Activated CD8-positive, alpha-beta T cell treated with anti-CD3 and anti-CD28 coated beads for 36 hours (primary cell): Measurements from ENCODE around the gene ZNF862. TPM values are rescaled to one million over a fixed set of nuclear protein-coding genes. Genes with fewer than 3 reads are reported as not detected.

Experiments used
- ATAC-seq: fragments of 200-7000 bp; cut with Tn5 transposase; one replicate; pipeline ENCODE4 v1.10.0; 2021; ENCODE audit warnings: mild to moderate bottlenecking, moderate library complexity
- CTCF ChIA-PET: fragments of 350-600 bp; sonication (Branson Sonifier 250); formaldehyde crosslinking; loops from one replicate; lab custom pipeline; 2021; ENCODE audit warnings: antibody characterized with exemption; lab: Charles Lee
- POLR2A ChIA-PET: fragments of 350-600 bp; sonication (Branson Sonifier 250); formaldehyde crosslinking; loops from one replicate; lab custom pipeline; 2021; ENCODE audit warnings: antibody characterized with exemption; lab: Charles Lee
- DNase-seq: peaks from one replicate; pipeline ENCODE4 v3.0.0-alpha.2; 2020
- H3K27ac Mint-ChIP-seq: one replicate; pipeline ENCODE4 v1.8.0; 2021; ENCODE audit warnings: mild to moderate bottlenecking, mixed read lengths
- H3K27me3 Mint-ChIP-seq: one replicate; pipeline ENCODE4 v1.8.0; 2021; ENCODE audit warnings: mixed read lengths
- H3K36me3 Mint-ChIP-seq: one replicate; pipeline ENCODE4 v1.8.0; 2021; ENCODE audit warnings: low read depth, mixed read lengths
- H3K4me1 Mint-ChIP-seq: one replicate; pipeline ENCODE4 v1.8.0; 2021; ENCODE audit warnings: low read depth, mixed read lengths
- H3K4me3 Mint-ChIP-seq: one replicate; pipeline ENCODE4 v1.8.0; 2021; ENCODE audit warnings: mild to moderate bottlenecking, moderate library complexity, mixed read lengths
- H3K9me3 Mint-ChIP-seq: one replicate; pipeline ENCODE4 v1.8.0; 2021; ENCODE audit warnings: mixed read lengths
- intact Hi-C: fragments of 100-400 bp; cut with micrococcal nuclease; formaldehyde crosslinking; loops from one replicate; pipeline ENCODE4 v1.10.0; 2022
- total RNA-seq, 2 experiments: library from RNA; stranded (reverse); gene quantifications; one replicate each; pipeline ENCODE4 v1.2.3, GENCODE V29; 2021
- TF ChIP-seq, protein P1 (sequence below): fragments of 200-600 bp; IDR thresholded peaks from one replicate; pipeline ENCODE4 v1.8.0; 2022; ENCODE audit warnings: antibody characterized with exemption, mild to moderate bottlenecking

ZNF862 gene
- total RNA-seq, 2 experiments from 2014 or later = 11.0 to 12.4 TPM

DNA sequence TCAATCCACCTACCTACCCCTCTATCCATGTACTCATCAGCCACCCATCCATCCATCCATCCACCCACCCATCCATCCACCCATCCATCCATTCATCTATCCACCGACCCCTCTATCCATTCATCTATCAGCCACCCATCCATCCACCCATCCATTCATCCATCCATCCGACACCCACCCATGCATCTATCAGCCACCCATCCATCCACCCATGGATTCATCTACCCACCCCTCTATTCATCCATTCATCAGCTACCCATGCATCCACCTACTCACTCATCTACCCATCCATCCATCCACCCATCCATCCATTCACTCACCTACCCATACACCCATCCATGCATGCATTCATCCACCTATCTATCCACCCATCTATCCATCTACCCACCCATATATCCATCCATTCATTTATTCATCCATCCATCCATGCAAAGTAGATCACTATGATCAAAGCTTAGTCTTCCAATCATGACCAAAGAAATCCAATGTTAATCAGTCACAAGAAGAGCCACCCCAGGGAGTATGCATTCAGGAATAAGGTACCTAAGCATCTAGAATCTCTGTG, 37.1 kb upstream of the ZNF862 start:
- Mint-ChIP-seq H3K36me3 (no peaks in the 10 kb centered on the region), H3K4me3 (no peak overlapping the region), H3K9me3 (no peaks in the 10 kb centered on the region), H3K27ac (no peak overlapping the region), H3K27me3 (no peaks in the 10 kb centered on the region), H3K4me1 (no peaks in the 10 kb centered on the region)
- DNase-seq (no peak), ATAC-seq (no peak)
- TF ChIP-seq, protein P1, sequence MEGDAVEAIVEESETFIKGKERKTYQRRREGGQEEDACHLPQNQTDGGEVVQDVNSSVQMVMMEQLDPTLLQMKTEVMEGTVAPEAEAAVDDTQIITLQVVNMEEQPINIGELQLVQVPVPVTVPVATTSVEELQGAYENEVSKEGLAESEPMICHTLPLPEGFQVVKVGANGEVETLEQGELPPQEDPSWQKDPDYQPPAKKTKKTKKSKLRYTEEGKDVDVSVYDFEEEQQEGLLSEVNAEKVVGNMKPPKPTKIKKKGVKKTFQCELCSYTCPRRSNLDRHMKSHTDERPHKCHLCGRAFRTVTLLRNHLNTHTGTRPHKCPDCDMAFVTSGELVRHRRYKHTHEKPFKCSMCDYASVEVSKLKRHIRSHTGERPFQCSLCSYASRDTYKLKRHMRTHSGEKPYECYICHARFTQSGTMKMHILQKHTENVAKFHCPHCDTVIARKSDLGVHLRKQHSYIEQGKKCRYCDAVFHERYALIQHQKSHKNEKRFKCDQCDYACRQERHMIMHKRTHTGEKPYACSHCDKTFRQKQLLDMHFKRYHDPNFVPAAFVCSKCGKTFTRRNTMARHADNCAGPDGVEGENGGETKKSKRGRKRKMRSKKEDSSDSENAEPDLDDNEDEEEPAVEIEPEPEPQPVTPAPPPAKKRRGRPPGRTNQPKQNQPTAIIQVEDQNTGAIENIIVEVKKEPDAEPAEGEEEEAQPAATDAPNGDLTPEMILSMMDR = no peak
- intact Hi-C loops = no loop called here
- ChIA-PET CTCF (interaction anchor here (1.3 to 2.9 kb wide), 3 partner anchors 17 to 138 kb away, joined by 3 to 13 read pairs (median 11); no protein-coding TSS in a partner anchor), POLR2A (no interaction called here)

- intact Hi-C loops = no loop called here
- DNase-seq (no peak), ATAC-seq (no peak)
- TF ChIP-seq, protein P1 = no peak
- Mint-ChIP-seq H3K4me3 (no peak overlapping the region), H3K27me3 (no peaks in the 10 kb centered on the region), H3K4me1 (no peaks in the 10 kb centered on the region), H3K27ac (no peak overlapping the region), H3K9me3 (no peaks in the 10 kb centered on the region), H3K36me3 (no peaks in the 10 kb centered on the region)
- POLR2A ChIA-PET = no interaction called here
- CTCF ChIA-PET = no interaction called here
Measured at GRCh38 chr7:149801816-149802215, 36.4 kb upstream of the ZNF862 start.

GRCh38 chr7:149802966-149803365, 35.2 kb upstream of the ZNF862 start:
- CTCF ChIA-PET = no interaction called here
- no peak overlapping the region for H3K4me3 Mint-ChIP-seq
- no peak for DNase-seq
- H3K9me3 Mint-ChIP-seq = no peaks in the 10 kb centered on the region
- POLR2A ChIA-PET = no interaction called here
- H3K36me3 Mint-ChIP-seq = no peaks in the 10 kb centered on the region
- H3K27ac Mint-ChIP-seq = no peak overlapping the region
- H3K27me3 Mint-ChIP-seq = no peaks in the 10 kb centered on the region
- no peak for ATAC-seq
- no peaks in the 10 kb centered on the region for H3K4me1 Mint-ChIP-seq
- TF ChIP-seq, protein P1 = no peak
- intact Hi-C loops = no loop called here

DNA sequence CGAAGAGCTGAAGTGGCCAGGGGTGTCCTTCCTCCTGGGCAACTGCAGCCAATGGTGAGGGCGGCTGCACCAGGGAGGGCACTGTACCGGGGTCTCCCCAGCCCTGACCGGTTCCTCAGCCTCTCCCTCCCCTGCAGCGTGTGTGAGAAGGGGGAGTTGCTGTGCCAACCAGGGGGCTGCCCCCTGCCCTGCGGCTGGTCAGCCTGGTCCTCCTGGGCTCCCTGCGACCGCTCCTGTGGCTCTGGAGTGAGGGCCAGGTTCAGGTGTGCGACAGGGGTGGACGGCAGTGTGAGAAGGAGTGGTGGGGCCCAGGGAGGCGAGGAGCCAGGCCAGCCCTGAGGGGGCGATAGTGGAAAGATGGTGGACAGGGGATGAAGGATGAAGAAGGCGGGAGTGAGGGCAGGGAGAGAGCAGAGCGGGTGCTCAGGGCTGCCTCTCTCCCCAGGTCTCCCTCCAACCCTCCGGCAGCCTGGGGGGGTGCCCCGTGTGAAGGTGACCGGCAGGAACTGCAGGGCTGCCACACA, 34.6 kb upstream of the ZNF862 start:
- H3K36me3 Mint-ChIP-seq = no peaks in the 10 kb centered on the region
- no peak for ATAC-seq
- H3K27ac Mint-ChIP-seq = no peak overlapping the region

DNA sequence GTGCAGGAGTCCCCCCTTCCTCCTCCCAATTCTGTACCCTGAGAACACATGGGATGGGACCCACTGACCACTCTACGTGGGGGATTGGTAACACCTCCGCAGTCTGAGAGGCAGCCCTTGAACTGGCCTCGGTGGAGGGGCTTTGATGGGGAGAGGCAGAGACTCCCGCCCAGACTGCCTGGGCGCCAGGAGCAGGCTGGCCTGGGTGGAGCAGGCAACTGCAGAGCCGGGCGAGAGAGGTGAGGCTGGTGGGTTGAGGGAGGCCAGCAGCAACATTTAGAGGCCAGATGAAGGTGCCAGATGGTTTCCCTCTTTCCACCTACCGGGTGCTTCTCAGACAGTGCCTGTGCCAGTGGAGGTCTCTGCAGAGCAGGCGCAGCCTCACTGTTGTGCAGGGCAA, 34.1 kb upstream of the ZNF862 start:
- intact Hi-C loops = no loop called here
- Mint-ChIP-seq H3K36me3 (no peaks in the 10 kb centered on the region), H3K27ac (no peak overlapping the region), H3K27me3 (no peaks in the 10 kb centered on the region), H3K9me3 (no peaks in the 10 kb centered on the region), H3K4me1 (no peaks in the 10 kb centered on the region), H3K4me3 (no peak overlapping the region)
- ATAC-seq = no peak
- DNase-seq = no peak
- POLR2A ChIA-PET = no interaction called here
- TF ChIP-seq, protein P1 = no peak
- CTCF ChIA-PET = no interaction called here

More for the DNA sequence above, 34.6 kb upstream of the ZNF862 start:
- Mint-ChIP-seq H3K27me3 (no peaks in the 10 kb centered on the region), H3K4me3 (no peak overlapping the region), H3K4me1 (no peaks in the 10 kb centered on the region), H3K9me3 (no peaks in the 10 kb centered on the region)
- TF ChIP-seq, protein P1 = no peak
- no peak for DNase-seq
- ChIA-PET CTCF (no interaction called here), POLR2A (no interaction called here)
- intact Hi-C loops = no loop called here
